ENCODE results near the gene EEF1AKMT2. TPM values are rescaled to one million over a fixed set of nuclear protein-coding genes. Genes with fewer than 3 reads are reported as not detected.
A peak's percentile ranks its signal among the peaks of the same experiment; 100 is the strongest.
"Not testable (repeated sequence)": the region's sequence is repeated elsewhere in the genome, so short reads cannot be mapped to it uniquely, and the experiment has no call there.

EEF1AKMT2 gene
- total RNA-seq, 1 donor from 2014 or later: 10.0 TPM

GRCh38 chr10:124754227-124754626 lies 37.5 kb downstream of the EEF1AKMT2 start:
- no peak for ATAC-seq

- ATAC-seq: no peak
Observed at GRCh38 chr10:124748953-124749645, 42.6 kb downstream of the EEF1AKMT2 start.

- no peak for ATAC-seq
Observed at GRCh38 chr10:124748166-124748565, 43.5 kb downstream of the EEF1AKMT2 start.

GRCh38 chr10:124747745-124748144 lies 43.9 kb downstream of the EEF1AKMT2 start:
- no peak for ATAC-seq

- ATAC-seq: peak; percentile 76
Observed at GRCh38 chr10:124746992-124747391, 44.7 kb downstream of the EEF1AKMT2 start.

- not testable (repeated sequence) for ATAC-seq
Observed at GRCh38 chr10:124746447-124746846, 45.2 kb downstream of the EEF1AKMT2 start.

- ATAC-seq: peak; percentile 62
Observed at GRCh38 chr10:124745673-124746072, 46.0 kb downstream of the EEF1AKMT2 start.

- no peak for ATAC-seq
Observed at GRCh38 chr10:124745252-124745651, 46.4 kb downstream of the EEF1AKMT2 start.

GRCh38 chr10:124744102-124745050 lies 47.3 kb downstream of the EEF1AKMT2 start, which contains the start of gene FAM53B:
FAM53B (minus strand) TSS chr10:124744378; CDS start chr10:124706713, 37,665 bp downstream.
- peak; percentile 57 for ATAC-seq

GRCh38 chr10:124743191-124744101 lies 48.2 kb downstream of the EEF1AKMT2 start:
- ATAC-seq: peak; percentile 24

GRCh38 chr10:124742413-124743190 lies 49.1 kb downstream of the EEF1AKMT2 start:
- ATAC-seq: no peak

- no peak for ATAC-seq
Observed at GRCh38 chr10:124741922-124742412, 49.7 kb downstream of the EEF1AKMT2 start.

- peak; percentile 34 for ATAC-seq
Observed at GRCh38 chr10:124741281-124741921, 50.3 kb downstream of the EEF1AKMT2 start.

- peak; percentile 16 for ATAC-seq
Observed at GRCh38 chr10:124740369-124741280, 51.1 kb downstream of the EEF1AKMT2 start.

GRCh38 chr10:124739986-124740368 lies 51.7 kb downstream of the EEF1AKMT2 start:
- no peak for ATAC-seq

GRCh38 chr10:124739119-124739921 lies 52.4 kb downstream of the EEF1AKMT2 start:
- ATAC-seq: no peak

- ATAC-seq: no peak
Observed at GRCh38 chr10:124738441-124738840, 53.2 kb downstream of the EEF1AKMT2 start.

GRCh38 chr10:124737708-124738107 lies 54.0 kb downstream of the EEF1AKMT2 start:
- no peak for ATAC-seq

GRCh38 chr10:124737221-124737620 lies 54.5 kb downstream of the EEF1AKMT2 start:
- peak; percentile 25 for ATAC-seq
